CD8-positive, alpha-beta memory T cell (primary cell): ENCODE data around the gene COQ2. TPM values are rescaled to one million over a fixed set of nuclear protein-coding genes. Genes with fewer than 3 reads are reported as not detected.
"Not testable (repeated sequence)": the region's sequence is repeated elsewhere in the genome, so short reads cannot be mapped to it uniquely, and the experiment has no call there.

Experiments
- CTCF ChIA-PET: fragments of 350-600 bp; sonication (Branson Sonifier 250); formaldehyde crosslinking; loops from one replicate; lab custom pipeline; 2021; ENCODE audit warnings: antibody characterized with exemption; lab: Charles Lee
- POLR2A ChIA-PET: fragments of 350-600 bp; sonication (Branson Sonifier 250); formaldehyde crosslinking; loops from one replicate; lab custom pipeline; 2021; ENCODE audit warnings: antibody characterized with exemption; lab: Charles Lee
- DNase-seq, 5 donors: peaks; one replicate each; pipeline versions ENCODE4 v3.0.0 to v3.0.0-alpha.2; 2020 to 2022; ENCODE audit warnings: mixed read lengths in 1 of 5
- H3K27ac ChIP-seq: one replicate; pipeline ENCODE4 v1.7.0; 2013; ENCODE audit warnings: low read depth, mild to moderate bottlenecking, low read length, moderate library complexity
- H3K27me3 ChIP-seq: 2 replicates; pipeline ENCODE4 v1.7.0; 2013; ENCODE audit warnings: low read length, mild to moderate bottlenecking; ENCODE audit not compliant: insufficient read depth, poor library complexity, severe bottlenecking
- H3K36me3 ChIP-seq: 2 replicates; pipeline ENCODE4 v1.7.0; 2013; ENCODE audit warnings: mild to moderate bottlenecking, low read length, moderate library complexity; ENCODE audit not compliant: insufficient read depth
- H3K4me1 ChIP-seq: 2 replicates; pipeline ENCODE4 v1.7.0; 2013; ENCODE audit warnings: mild to moderate bottlenecking, low read length, moderate library complexity; ENCODE audit not compliant: insufficient read depth
- H3K4me3 ChIP-seq: 2 replicates; pipeline ENCODE4 v1.7.0; 2013; ENCODE audit warnings: mild to moderate bottlenecking, low read length
- H3K9me3 ChIP-seq: 2 replicates; pipeline ENCODE4 v1.7.0; 2013; ENCODE audit warnings: mild to moderate bottlenecking, low read length
- H3K27ac Mint-ChIP-seq, 8 donors: one replicate each; pipeline ENCODE4 v1.8.0; 2020 to 2021; ENCODE audit warnings: mixed read lengths in 8 of 8, mild to moderate bottlenecking in 6 of 8, inconsistent platforms in 3 of 8, moderate library complexity in 3 of 8
- H3K27me3 Mint-ChIP-seq, 2 donors: one replicate each; pipeline ENCODE4 v1.8.0; 2020 to 2021; ENCODE audit warnings: mixed read lengths in 2 of 2, mild to moderate bottlenecking in 1 of 2, moderate library complexity in 1 of 2
- H3K36me3 Mint-ChIP-seq, 3 donors: one replicate each; pipeline ENCODE4 v1.8.0; 2020 to 2021; ENCODE audit warnings: mixed read lengths in 3 of 3, inconsistent platforms in 1 of 3, mild to moderate bottlenecking in 1 of 3
- H3K4me1 Mint-ChIP-seq, 3 donors: one replicate each; pipeline ENCODE4 v1.8.0; 2020 to 2021; ENCODE audit warnings: mixed read lengths in 3 of 3, inconsistent platforms in 1 of 3, mild to moderate bottlenecking in 1 of 3
- H3K4me3 Mint-ChIP-seq, 7 donors: one replicate each; pipeline ENCODE4 v1.8.0; 2020 to 2021; ENCODE audit warnings: mixed read lengths in 7 of 7, mild to moderate bottlenecking in 6 of 7, moderate library complexity in 4 of 7, inconsistent platforms in 2 of 7
- H3K9me3 Mint-ChIP-seq, 5 donors: one replicate each; pipeline ENCODE4 v1.8.0; 2020 to 2022; ENCODE audit warnings: mixed read lengths in 5 of 5, mild to moderate bottlenecking in 3 of 5, moderate library complexity in 2 of 5, inconsistent platforms in 1 of 5
- polyA plus RNA-seq: library from polyadenylated mRNA; unstranded; fragments of 300-500 nt; fragmentation: Illumina TruSeq; gene quantifications from one replicate; pipeline ENCODE4 v1.2.3, GENCODE V29; 2021
- total RNA-seq, 2 experiments: library from RNA; stranded (reverse); gene quantifications; one replicate each; pipeline ENCODE4 v1.2.3, GENCODE V29; 2021

The COQ2 gene
- total RNA-seq (10 to 100 TPM; 23.6 to 24.3 TPM), polyA plus RNA-seq (7.5 TPM)

DNA sequence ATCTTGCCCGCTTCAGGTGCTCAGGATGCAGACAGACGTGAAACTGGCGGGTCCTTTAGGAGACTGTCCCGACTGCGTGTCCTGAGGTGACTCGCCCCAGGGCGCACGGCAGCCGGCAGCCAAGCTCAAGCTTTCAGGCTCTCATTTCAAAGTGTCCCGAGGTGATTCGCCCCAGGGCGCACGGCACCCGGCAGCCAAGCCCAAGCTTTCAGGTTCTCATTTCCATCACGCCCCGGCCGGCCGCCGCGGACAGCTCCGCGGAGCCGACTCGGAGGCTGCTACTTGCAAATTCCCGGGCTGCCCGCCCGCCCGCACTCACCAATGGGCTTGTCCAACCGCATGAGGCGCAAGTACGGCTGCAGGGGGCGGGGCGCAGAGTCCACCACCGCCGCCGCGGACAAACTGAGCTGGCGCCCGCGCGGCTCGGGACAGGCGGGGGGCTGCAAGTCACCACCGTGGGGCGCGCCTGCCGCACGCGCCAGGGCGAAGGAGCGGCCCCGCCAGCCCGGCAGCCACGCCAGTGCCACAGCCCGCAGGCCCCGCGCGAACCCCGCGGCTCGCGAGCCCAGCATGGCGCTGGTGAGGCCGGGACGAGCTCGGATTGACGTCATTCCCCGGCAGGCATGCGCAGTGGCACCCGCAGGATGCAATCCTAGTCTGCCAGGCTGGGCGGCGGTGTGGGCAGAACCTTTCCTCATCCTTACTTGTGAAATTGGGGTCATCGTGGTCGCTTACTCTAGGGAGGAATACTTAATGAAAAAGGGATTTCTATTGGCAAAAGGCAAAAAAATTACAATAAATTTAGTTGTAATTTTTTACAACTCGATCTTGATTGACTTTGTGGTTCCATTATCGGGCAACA, at the start of gene COQ2:
TSS of gene COQ2 (minus strand) at position 606 of the 862 bp plus-strand sequence. CDS start at position 572, 34 bp downstream.
- Mint-ChIP-seq H3K4me1 (peaks cover 34 to 44% (median 36%) of the 10 kb centered on the region in 3 donors), H3K27me3 (no peaks in the 10 kb centered on the region), H3K27ac (peak within 1 kb of the TSS; percentile 94 to 100 (median 98)), H3K36me3 (peaks cover 0 to 10% (median 0%) of the 10 kb centered on the region in 3 donors), H3K4me3 (peak within 1 kb of the TSS; percentile 89 to 99 (median 99)), H3K9me3 (no peaks in the 10 kb centered on the region)
- H3K9me3 ChIP-seq = no peaks in the 10 kb centered on the region
- no peaks in the 10 kb centered on the region for H3K36me3 ChIP-seq
- ChIA-PET CTCF (interaction anchor here (0.6 to 5.2 kb wide), 19 partner anchors 9 to 828 kb away, joined by 3 to 45 read pairs (median 3); partner anchors contain the start of genes COPS4, HELQ and MRPS18C), POLR2A (interaction anchor here (0.6 to 1.5 kb wide), 11 partner anchors 67 to 910 kb away, joined by 3 to 13 read pairs (median 4); partner anchors contain the start of genes COPS4, HELQ, HNRNPD and MRPS18C)
- peaks cover 12% of the 10 kb centered on the region for H3K4me1 ChIP-seq
- DNase-seq = peak; percentile 92 to 96 (median 94)
- peak within 1 kb of the TSS; percentile 69 for H3K4me3 ChIP-seq
- H3K27ac ChIP-seq = peak within 1 kb of the TSS; percentile 82
- H3K27me3 ChIP-seq = no peaks in the 10 kb centered on the region

DNA sequence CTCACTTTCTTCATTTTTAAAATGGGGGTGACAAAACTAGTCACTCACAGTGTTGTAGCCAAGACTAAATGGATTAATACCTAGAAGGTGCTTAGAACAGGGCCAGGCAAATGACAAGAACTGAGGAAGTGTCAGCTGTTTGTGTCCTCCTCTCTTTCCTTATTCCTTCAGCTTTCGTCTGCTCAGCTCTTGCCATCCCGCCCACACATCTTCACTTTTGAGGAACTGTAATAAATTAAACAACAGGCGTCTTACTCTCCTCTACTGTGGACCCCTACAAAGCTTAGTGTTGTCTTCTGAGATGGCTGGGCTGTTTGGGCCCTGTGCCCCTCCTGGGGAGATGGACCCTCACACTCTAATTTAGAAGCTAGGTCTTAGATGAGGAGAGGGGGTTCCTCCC, 47.4 kb upstream of the COQ2 start:
- Histone ChIP-seq H3K27me3 (no peaks in the 10 kb centered on the region), H3K4me3 (no peak overlapping the region), H3K36me3 (no peaks in the 10 kb centered on the region), H3K27ac (no peak overlapping the region), H3K9me3 (no peaks in the 10 kb centered on the region), H3K4me1 (peaks cover 5% of the 10 kb centered on the region)
- POLR2A ChIA-PET = no interaction called here
- peaks cover 0 to 10% (median 3%) of the 10 kb centered on the region in 3 donors for H3K36me3 Mint-ChIP-seq
- peak overlapping the region in 1 of 7 donors; percentile 78 for H3K4me3 Mint-ChIP-seq
- no peaks in the 10 kb centered on the region for H3K9me3 Mint-ChIP-seq
- no peak for DNase-seq
- peak overlapping the region in 3 of 8 donors; percentile 18 to 33 (median 30) for H3K27ac Mint-ChIP-seq
- peaks cover 18 to 44% (median 36%) of the 10 kb centered on the region in 3 donors for H3K4me1 Mint-ChIP-seq
- CTCF ChIA-PET = no interaction called here
- H3K27me3 Mint-ChIP-seq = no peaks in the 10 kb centered on the region

DNA sequence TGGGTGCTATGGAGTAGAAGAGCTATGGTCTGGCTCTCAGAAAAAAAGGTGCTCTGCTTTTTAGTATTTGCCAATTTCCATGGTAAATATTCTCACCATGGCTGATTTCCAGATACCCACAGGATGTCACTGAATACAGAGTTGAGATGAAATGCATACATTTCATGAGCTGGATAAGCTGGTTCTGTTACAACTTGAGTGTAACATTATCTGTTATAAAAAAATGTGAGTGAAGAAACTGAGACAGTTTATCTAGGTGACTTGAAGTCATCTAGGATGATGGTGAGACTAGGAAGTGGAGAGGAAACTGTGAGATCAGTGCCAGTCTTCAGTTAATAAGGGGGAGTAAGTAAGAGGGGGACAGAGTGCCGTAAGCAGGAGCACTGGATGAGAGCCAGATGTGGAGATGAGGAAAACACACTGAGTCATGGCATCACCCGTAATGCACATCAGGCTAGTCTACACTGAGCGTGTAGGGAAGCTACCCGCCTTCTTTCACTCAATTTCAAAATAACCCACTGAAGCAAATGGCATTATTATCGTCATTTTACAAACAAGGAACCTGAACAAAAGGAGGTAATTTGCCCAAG, 45.0 kb upstream of the COQ2 start:
- Mint-ChIP-seq H3K27ac (peak overlapping the region in 1 of 8 donors; percentile 35), H3K9me3 (no peaks in the 10 kb centered on the region), H3K4me3 (peak overlapping the region in 1 of 7 donors; percentile 1), H3K36me3 (peaks cover 0 to 13% (median 10%) of the 10 kb centered on the region in 3 donors), H3K4me1 (peaks cover 9 to 32% (median 25%) of the 10 kb centered on the region in 3 donors), H3K27me3 (no peaks in the 10 kb centered on the region)
- H3K9me3 ChIP-seq = no peaks in the 10 kb centered on the region
- H3K4me1 ChIP-seq = peaks cover 5% of the 10 kb centered on the region
- no peaks in the 10 kb centered on the region for H3K36me3 ChIP-seq
- no peak for DNase-seq
- no peaks in the 10 kb centered on the region for H3K27me3 ChIP-seq
- no peak overlapping the region for H3K27ac ChIP-seq
- CTCF ChIA-PET = interaction anchor here (1.0 to 1.2 kb wide), 2 partner anchors 45 to 54 kb away, joined by 3 read pairs; partner anchors contain the start of gene COQ2
- POLR2A ChIA-PET = no interaction called here
- H3K4me3 ChIP-seq = no peak overlapping the region

DNA sequence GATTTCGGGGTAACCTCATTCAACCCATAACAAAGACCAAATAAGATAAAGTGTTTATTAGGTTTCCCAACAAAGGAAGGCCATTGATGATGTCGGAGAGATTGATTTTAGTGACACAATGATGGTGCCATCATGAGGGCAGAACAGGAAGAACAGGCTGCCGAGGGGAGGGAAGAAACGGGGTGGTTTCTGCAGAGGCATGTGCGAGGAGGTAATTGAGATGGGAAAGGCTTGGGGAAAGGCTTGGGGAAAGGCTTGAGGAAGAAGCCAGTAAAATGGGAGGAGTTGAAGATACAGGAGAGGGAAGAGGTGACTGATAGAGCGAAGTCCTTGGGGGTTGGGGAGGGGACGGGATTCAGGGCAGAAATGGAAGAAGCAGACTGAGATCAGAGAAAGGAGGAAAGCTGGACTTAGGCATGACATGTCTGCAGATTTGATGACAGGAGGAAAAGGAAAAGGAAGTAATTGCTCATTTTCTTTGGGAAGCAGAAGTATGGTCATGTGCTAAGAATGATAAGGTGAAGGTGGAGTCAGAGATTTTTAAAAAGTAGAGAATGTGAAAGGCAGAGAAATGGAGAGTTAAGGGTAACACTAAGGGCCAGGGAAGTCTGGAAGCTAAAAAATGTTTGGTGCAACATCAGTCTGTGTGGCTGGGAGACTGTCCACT, 44.1 kb upstream of the COQ2 start:
- Mint-ChIP-seq H3K9me3 (no peaks in the 10 kb centered on the region), H3K4me3 (peak overlapping the region in 1 of 7 donors; percentile 6), H3K27ac (peak overlapping the region in 3 of 8 donors; percentile 10 to 16 (median 11)), H3K36me3 (peaks cover 0 to 10% (median 10%) of the 10 kb centered on the region in 3 donors), H3K27me3 (no peaks in the 10 kb centered on the region), H3K4me1 (peaks cover 2 to 23% (median 17%) of the 10 kb centered on the region in 3 donors)
- H3K27me3 ChIP-seq = no peaks in the 10 kb centered on the region
- H3K4me3 ChIP-seq = no peak overlapping the region
- ChIA-PET CTCF (interaction anchor here (1.0 to 1.2 kb wide), 2 partner anchors 44 to 55 kb away, joined by 3 read pairs; partner anchors contain the start of gene COQ2), POLR2A (no interaction called here)
- H3K9me3 ChIP-seq = no peaks in the 10 kb centered on the region
- no peak overlapping the region for H3K27ac ChIP-seq
- no peak for DNase-seq
- H3K36me3 ChIP-seq = no peaks in the 10 kb centered on the region
- no peaks in the 10 kb centered on the region for H3K4me1 ChIP-seq

DNA sequence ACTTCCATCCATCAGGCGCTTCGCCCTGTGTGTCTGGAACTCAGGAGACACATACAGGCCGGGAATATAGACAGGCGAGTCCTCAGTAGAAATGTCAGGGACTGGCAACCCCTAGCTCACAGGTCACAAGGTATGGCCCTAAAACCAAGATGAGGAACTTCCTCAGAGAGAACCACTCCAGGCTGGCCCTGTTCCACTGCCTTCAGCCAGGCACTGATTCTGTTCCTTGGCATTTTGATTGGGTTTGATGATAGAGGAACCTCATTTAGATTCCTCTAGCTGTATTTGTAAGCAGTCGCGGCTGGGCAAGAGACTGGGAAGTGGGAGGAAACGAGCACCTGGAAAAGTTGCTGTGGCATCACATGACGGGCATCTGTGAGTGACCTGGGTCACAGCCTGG, 41.9 kb upstream of the COQ2 start:
- Mint-ChIP-seq H3K4me1 (peaks cover 2 to 12% (median 11%) of the 10 kb centered on the region in 3 donors), H3K27ac (no peak overlapping the region), H3K4me3 (no peak overlapping the region), H3K27me3 (no peaks in the 10 kb centered on the region), H3K9me3 (no peaks in the 10 kb centered on the region), H3K36me3 (peaks cover 0 to 22% (median 15%) of the 10 kb centered on the region in 3 donors)
- no peaks in the 10 kb centered on the region for H3K9me3 ChIP-seq
- no peaks in the 10 kb centered on the region for H3K27me3 ChIP-seq
- no peak overlapping the region for H3K27ac ChIP-seq
- ChIA-PET CTCF (no interaction called here), POLR2A (no interaction called here)
- DNase-seq = no peak
- no peaks in the 10 kb centered on the region for H3K4me1 ChIP-seq
- no peaks in the 10 kb centered on the region for H3K36me3 ChIP-seq
- no peak overlapping the region for H3K4me3 ChIP-seq

- H3K27me3 Mint-ChIP-seq, H3K9me3 Mint-ChIP-seq, DNase-seq, H3K9me3 ChIP-seq, CTCF ChIA-PET, H3K4me3 ChIP-seq, H3K27me3 ChIP-seq, H3K36me3 ChIP-seq, H3K27ac Mint-ChIP-seq, H3K4me1 ChIP-seq, POLR2A ChIA-PET, H3K27ac ChIP-seq: not testable (repeated sequence)
- H3K4me3 Mint-ChIP-seq = peak overlapping the region in 1 of 7 donors; percentile 38
- H3K36me3 Mint-ChIP-seq = peaks cover 0 to 31% (median 19%) of the 10 kb centered on the region in 3 donors
- peaks cover 8 to 14% (median 12%) of the 10 kb centered on the region in 3 donors for H3K4me1 Mint-ChIP-seq
These were observed 40.7 kb upstream of the COQ2 start for GRCh38 chr4:83325306-83325705.

DNA sequence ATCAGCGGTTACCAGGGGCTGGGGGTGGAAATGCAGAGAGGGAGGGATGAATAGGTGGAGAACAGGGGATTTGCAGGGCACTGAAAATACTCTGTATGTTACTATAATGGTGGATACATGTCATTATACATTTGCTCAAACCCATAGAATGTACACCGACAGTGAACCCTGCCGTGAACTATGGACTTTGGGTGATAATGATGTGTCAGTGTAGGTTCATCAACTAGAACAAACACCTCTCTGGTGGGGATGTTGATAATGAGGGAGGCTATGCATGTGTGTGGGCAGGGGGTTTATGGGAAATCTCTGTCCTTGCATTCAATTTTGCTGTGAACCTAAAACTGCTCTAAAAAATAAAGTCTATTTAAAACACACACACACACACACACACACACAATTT, 38.5 kb upstream of the COQ2 start:
- H3K9me3 Mint-ChIP-seq = no peaks in the 10 kb centered on the region
- no peaks in the 10 kb centered on the region for H3K36me3 ChIP-seq
- no peak overlapping the region for H3K27ac ChIP-seq
- peaks cover 4% of the 10 kb centered on the region for H3K4me1 ChIP-seq
- peak overlapping the region in 1 of 8 donors; percentile 37 for H3K27ac Mint-ChIP-seq
- ChIA-PET POLR2A (no interaction called here), CTCF (no interaction called here)
- H3K4me3 ChIP-seq = no peak overlapping the region
- DNase-seq = no peak
- peaks cover 0 to 39% (median 26%) of the 10 kb centered on the region in 3 donors for H3K36me3 Mint-ChIP-seq
- no peaks in the 10 kb centered on the region for H3K27me3 Mint-ChIP-seq
- no peaks in the 10 kb centered on the region for H3K9me3 ChIP-seq
- H3K4me1 Mint-ChIP-seq = peaks cover 0 to 6% (median 4%) of the 10 kb centered on the region in 3 donors
- no peaks in the 10 kb centered on the region for H3K27me3 ChIP-seq
- no peak overlapping the region for H3K4me3 Mint-ChIP-seq
